ENCODE data around the gene IFT172.
"Not testable (repeated sequence)": the region's sequence is repeated elsewhere in the genome, so short reads cannot be mapped to it uniquely, and the experiment has no call there.

The IFT172 gene

GRCh38 chr2:27425039-27425438, 64.5 kb downstream of the IFT172 start:
- peaks cover 13% of the 10 kb centered on the region for H3K4me1 Mint-ChIP-seq
- H3K36me3 Mint-ChIP-seq; ATAC-seq (ENCODE audit: low read depth); H3K4me3 Mint-ChIP-seq; H3K27me3 Mint-ChIP-seq; H3K27ac Mint-ChIP-seq; DNase-seq (ENCODE audit: low spot score in 2 of 2); H3K9me3 Mint-ChIP-seq: not testable (repeated sequence)

GRCh38 chr2:27422958-27423357, 66.6 kb downstream of the IFT172 start:
- Mint-ChIP-seq H3K27ac (no peak overlapping the region), H3K4me1 (peaks cover 4% of the 10 kb centered on the region), H3K9me3 (no peaks in the 10 kb centered on the region), H3K4me3 (no peak overlapping the region), H3K36me3 (no peaks in the 10 kb centered on the region), H3K27me3 (no peaks in the 10 kb centered on the region)
- ATAC-seq (ENCODE audit: low read depth): no peak
- no peak for DNase-seq (ENCODE audit: low spot score in 2 of 2)

- no peaks in the 10 kb centered on the region for H3K27me3 Mint-ChIP-seq
- no peak overlapping the region for H3K4me3 Mint-ChIP-seq
- no peak for ATAC-seq (ENCODE audit: low read depth)
- H3K27ac Mint-ChIP-seq: no peak overlapping the region
- H3K36me3 Mint-ChIP-seq: no peaks in the 10 kb centered on the region
- H3K9me3 Mint-ChIP-seq: no peaks in the 10 kb centered on the region
- no peak for DNase-seq (ENCODE audit: low spot score in 2 of 2)
- no peaks in the 10 kb centered on the region for H3K4me1 Mint-ChIP-seq
Observed at GRCh38 chr2:27421660-27422250, 67.8 kb downstream of the IFT172 start.

GRCh38 chr2:27420996-27421395, 68.5 kb downstream of the IFT172 start:
- Mint-ChIP-seq H3K4me3 (no peak overlapping the region), H3K4me1 (no peaks in the 10 kb centered on the region), H3K9me3 (no peaks in the 10 kb centered on the region), H3K27me3 (no peaks in the 10 kb centered on the region), H3K36me3 (no peaks in the 10 kb centered on the region), H3K27ac (no peak overlapping the region)
- DNase-seq (ENCODE audit: low spot score in 2 of 2) (no peak), ATAC-seq (ENCODE audit: low read depth) (no peak)

- Mint-ChIP-seq H3K27ac (no peak overlapping the region), H3K4me1 (no peaks in the 10 kb centered on the region), H3K27me3 (peaks cover 2% of the 10 kb centered on the region), H3K4me3 (no peak overlapping the region), H3K9me3 (no peaks in the 10 kb centered on the region), H3K36me3 (no peaks in the 10 kb centered on the region)
- no peak for ATAC-seq (ENCODE audit: low read depth)
- DNase-seq (ENCODE audit: low spot score in 2 of 2): no peak
Observed at GRCh38 chr2:27416151-27416550, 73.4 kb downstream of the IFT172 start.

- no peak for ATAC-seq (ENCODE audit: low read depth)
- no peak overlapping the region for H3K4me3 Mint-ChIP-seq
- no peak for DNase-seq (ENCODE audit: low spot score in 2 of 2)
- no peak overlapping the region for H3K27ac Mint-ChIP-seq
- peaks cover 2% of the 10 kb centered on the region for H3K27me3 Mint-ChIP-seq
- peaks cover 11% of the 10 kb centered on the region for H3K4me1 Mint-ChIP-seq
- H3K36me3 Mint-ChIP-seq: peaks cover 2% of the 10 kb centered on the region
- peaks cover 4% of the 10 kb centered on the region for H3K9me3 Mint-ChIP-seq
Observed at GRCh38 chr2:27412419-27413152, 77.0 kb downstream of the IFT172 start.

GRCh38 chr2:27409321-27410073, 80.0 kb downstream of the IFT172 start, which contains the start of gene PPM1G:
TSS of gene PPM1G (minus strand) at chr2:27409591. CDS start at chr2:27409422, 169 bp downstream.
- Mint-ChIP-seq H3K4me1 (peaks cover 19% of the 10 kb centered on the region), H3K27ac (peak within 1 kb of the TSS; percentile 89), H3K9me3 (peaks cover 4% of the 10 kb centered on the region), H3K4me3 (peak within 1 kb of the TSS; percentile 89), H3K36me3 (peaks cover 6% of the 10 kb centered on the region), H3K27me3 (peaks cover 2% of the 10 kb centered on the region)
- ATAC-seq (ENCODE audit: low read depth): peak; percentile 95
- DNase-seq (ENCODE audit: low spot score in 2 of 2): peak; percentile 96

GRCh38 chr2:27408601-27409320, 80.8 kb downstream of the IFT172 start:
- no peak for DNase-seq (ENCODE audit: low spot score in 2 of 2)
- peaks cover 19% of the 10 kb centered on the region for H3K4me1 Mint-ChIP-seq

GRCh38 chr2:27407798-27408491, 81.6 kb downstream of the IFT172 start:
- Mint-ChIP-seq H3K27ac (peak overlapping the region; percentile 46), H3K4me1 (peaks cover 19% of the 10 kb centered on the region), H3K27me3 (peaks cover 1% of the 10 kb centered on the region), H3K36me3 (peaks cover 6% of the 10 kb centered on the region), H3K4me3 (peak overlapping the region; percentile 89), H3K9me3 (peaks cover 4% of the 10 kb centered on the region)
- ATAC-seq (ENCODE audit: low read depth): no peak
- DNase-seq (ENCODE audit: low spot score in 2 of 2): no peak

More at GRCh38 chr2:27408601-27409320, 80.8 kb downstream of the IFT172 start:
- Mint-ChIP-seq H3K9me3 (peaks cover 4% of the 10 kb centered on the region), H3K36me3 (peaks cover 6% of the 10 kb centered on the region), H3K27me3 (peaks cover 2% of the 10 kb centered on the region), H3K27ac (peak overlapping the region; percentile 89), H3K4me3 (peak overlapping the region; percentile 89)
- ATAC-seq (ENCODE audit: low read depth): no peak

- no peaks in the 10 kb centered on the region for H3K9me3 Mint-ChIP-seq
- H3K27ac Mint-ChIP-seq: peak overlapping the region; percentile 48
- no peak for ATAC-seq (ENCODE audit: low read depth)
- H3K27me3 Mint-ChIP-seq: no peaks in the 10 kb centered on the region
- DNase-seq (ENCODE audit: low spot score in 2 of 2): no peak
- H3K36me3 Mint-ChIP-seq: peaks cover 8% of the 10 kb centered on the region
- H3K4me1 Mint-ChIP-seq: peaks cover 16% of the 10 kb centered on the region
- no peak overlapping the region for H3K4me3 Mint-ChIP-seq
Observed at GRCh38 chr2:27400348-27401135, 89.0 kb downstream of the IFT172 start.

GRCh38 chr2:27398962-27399361, 90.6 kb downstream of the IFT172 start:
- H3K36me3 Mint-ChIP-seq: peaks cover 8% of the 10 kb centered on the region
- no peaks in the 10 kb centered on the region for H3K9me3 Mint-ChIP-seq
- DNase-seq (ENCODE audit: low spot score in 2 of 2): no peak
- H3K27me3 Mint-ChIP-seq: no peaks in the 10 kb centered on the region
- H3K27ac Mint-ChIP-seq: peak overlapping the region; percentile 22
- peaks cover 16% of the 10 kb centered on the region for H3K4me1 Mint-ChIP-seq
- ATAC-seq (ENCODE audit: low read depth): no peak
- H3K4me3 Mint-ChIP-seq: no peak overlapping the region

All from memory B cell (primary cell).